GM13977 (cell line): ENCODE results near the gene TK2.

ENCODE experiments used
- DNase-seq: peaks from one replicate; pipeline ENCODE4 v3.0.0; 2012; ENCODE audit warnings: low spot score
- CTCF ChIP-seq: IDR thresholded peaks from 2 replicates; pipeline ENCODE4 v1.5.1; 2012; ENCODE audit warnings: mild to moderate bottlenecking, control low read depth; ENCODE audit not compliant: insufficient read depth; ENCODE audit errors: extremely low read depth, missing control alignments
- in situ Hi-C: fragments of 300-500 bp; cut with MboI; formaldehyde crosslinking; loops from one replicate; pipeline ENCODE4 v1.12.0; 2022; ENCODE audit warnings: low sequenced_read_pairs, low pct_unique_long_range_greater_than_20kb, mixed read lengths, inconsistent platforms; ENCODE audit not compliant: unreplicated experiment

The TK2 gene

GRCh38 chr16:66459878-66460277 is 90.0 kb downstream of the TK2 start:
- no peak for DNase-seq
- in situ Hi-C loops: no loop called here
- TF ChIP-seq CTCF: no peak

- in situ Hi-C loops: no loop called here
- no peak for DNase-seq
- no peak for TF ChIP-seq CTCF
Measured at GRCh38 chr16:66458853-66459252, 91.1 kb downstream of the TK2 start.

GRCh38 chr16:66458292-66458691 is 91.6 kb downstream of the TK2 start:
- no peak for DNase-seq
- no peak for TF ChIP-seq CTCF
- in situ Hi-C loops: no loop called here
